Measurements from ENCODE around the gene ATP11B.

GRCh38 chr3:182809531-182809930 lies 16.2 kb downstream of the ATP11B start:
- TF ChIP-seq EZH2 (IDR thresholded peaks at IDR 0.05; ENCODE audit: borderline replicate concordance, control insufficient read depth, low read depth, low read length): no peak
- no peak for TF ChIP-seq MAX (IDR thresholded peaks at IDR 0.05; ENCODE audit: low read depth, low read length)
- TF ChIP-seq RB1 (IDR thresholded peaks at IDR 0.05; ENCODE audit: borderline replicate concordance): no peak
- TF ChIP-seq, protein P1, sequence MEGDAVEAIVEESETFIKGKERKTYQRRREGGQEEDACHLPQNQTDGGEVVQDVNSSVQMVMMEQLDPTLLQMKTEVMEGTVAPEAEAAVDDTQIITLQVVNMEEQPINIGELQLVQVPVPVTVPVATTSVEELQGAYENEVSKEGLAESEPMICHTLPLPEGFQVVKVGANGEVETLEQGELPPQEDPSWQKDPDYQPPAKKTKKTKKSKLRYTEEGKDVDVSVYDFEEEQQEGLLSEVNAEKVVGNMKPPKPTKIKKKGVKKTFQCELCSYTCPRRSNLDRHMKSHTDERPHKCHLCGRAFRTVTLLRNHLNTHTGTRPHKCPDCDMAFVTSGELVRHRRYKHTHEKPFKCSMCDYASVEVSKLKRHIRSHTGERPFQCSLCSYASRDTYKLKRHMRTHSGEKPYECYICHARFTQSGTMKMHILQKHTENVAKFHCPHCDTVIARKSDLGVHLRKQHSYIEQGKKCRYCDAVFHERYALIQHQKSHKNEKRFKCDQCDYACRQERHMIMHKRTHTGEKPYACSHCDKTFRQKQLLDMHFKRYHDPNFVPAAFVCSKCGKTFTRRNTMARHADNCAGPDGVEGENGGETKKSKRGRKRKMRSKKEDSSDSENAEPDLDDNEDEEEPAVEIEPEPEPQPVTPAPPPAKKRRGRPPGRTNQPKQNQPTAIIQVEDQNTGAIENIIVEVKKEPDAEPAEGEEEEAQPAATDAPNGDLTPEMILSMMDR (IDR thresholded peaks at IDR 0.05 in 2 of 3, conservative IDR thresholded peaks at IDR 0.05 in 1 of 3; ENCODE audit: control insufficient read depth in 2 of 3, extremely low read depth in 1 of 3, insufficient read depth in 1 of 3, low read depth in 3 of 3, low read length in 3 of 3): no peak
- TF ChIP-seq PAX5 (IDR thresholded peaks at IDR 0.05; ENCODE audit: borderline replicate concordance, low read depth, low read length): no peak
- no peak for TF ChIP-seq RCOR1 (conservative IDR thresholded peaks at IDR 0.05; ENCODE audit: low read depth, low read length)
